T-helper 1 cell treated with Interleukin-12 subunit alpha and Interleukin-12 subunit beta and Interleukin-4 antibody, amounts not matched to agents 30 ng/mL and 1 ng/mL, for 36 hours (primary cell): ENCODE results near the gene BABAM2. TPM values are rescaled to one million over a fixed set of nuclear protein-coding genes. Genes with fewer than 3 reads are reported as not detected.
"Not testable (repeated sequence)": the region's sequence is repeated elsewhere in the genome, so short reads cannot be mapped to it uniquely, and the experiment has no call there.

Experiments
- intact Hi-C: fragments of 100-400 bp; cut with micrococcal nuclease; formaldehyde crosslinking; loops from one replicate; pipeline ENCODE4 v1.15.1; 2024
- total RNA-seq: library from RNA; stranded (reverse); gene quantifications from 2 replicates; pipeline ENCODE4 v1.2.3, GENCODE V29; 2022

Gene BABAM2
- total RNA-seq, 1 donor from 2014 or later, result 40.8 TPM

- intact Hi-C loops, result no loop called here
Observed at GRCh38 chr2:28362991-28363521, 472.5 kb downstream of the BABAM2 start.

GRCh38 chr2:28363686-28364280, 473.3 kb downstream of the BABAM2 start:
- intact Hi-C loops, result no loop called here

- intact Hi-C loops, result no loop called here
Observed at GRCh38 chr2:28364610-28365009, 474.1 kb downstream of the BABAM2 start.

- intact Hi-C loops, result no loop called here
Observed at GRCh38 chr2:28365158-28365557, 474.6 kb downstream of the BABAM2 start.

- intact Hi-C loops, result loop anchor here (1.0 kb wide), 1 partner anchor 8 kb away; no protein-coding TSS in a partner anchor
Observed at GRCh38 chr2:28366149-28366495, 475.6 kb downstream of the BABAM2 start.

- intact Hi-C loops, result loop anchor here (1.0 kb wide), 1 partner anchor 8 kb away; no protein-coding TSS in a partner anchor
Observed at GRCh38 chr2:28366496-28367282, 476.2 kb downstream of the BABAM2 start.

- intact Hi-C loops, result no loop called here
Observed at GRCh38 chr2:28367667-28368356, 477.3 kb downstream of the BABAM2 start.

- intact Hi-C loops, result no loop called here
Observed at GRCh38 chr2:28368357-28368798, 477.8 kb downstream of the BABAM2 start.

- intact Hi-C loops, result no loop called here
Observed at GRCh38 chr2:28369358-28369757, 478.8 kb downstream of the BABAM2 start.

GRCh38 chr2:28370354-28370753, 479.8 kb downstream of the BABAM2 start:
- intact Hi-C loops, result no loop called here

GRCh38 chr2:28371728-28372127, 481.2 kb downstream of the BABAM2 start:
- intact Hi-C loops, result not testable (repeated sequence)

GRCh38 chr2:28373854-28374253, 483.3 kb downstream of the BABAM2 start:
- intact Hi-C loops, result no loop called here

GRCh38 chr2:28374331-28374730, 483.8 kb downstream of the BABAM2 start:
- intact Hi-C loops, result no loop called here

- intact Hi-C loops, result no loop called here
Observed at GRCh38 chr2:28375236-28375635, 484.7 kb downstream of the BABAM2 start.

GRCh38 chr2:28375742-28376631, 485.5 kb downstream of the BABAM2 start:
- intact Hi-C loops, result no loop called here

- intact Hi-C loops, result no loop called here
Observed at GRCh38 chr2:28377195-28377816, 486.8 kb downstream of the BABAM2 start.

GRCh38 chr2:28377984-28378678, 487.6 kb downstream of the BABAM2 start:
- intact Hi-C loops, result no loop called here

GRCh38 chr2:28378679-28379584, 488.4 kb downstream of the BABAM2 start:
- intact Hi-C loops, result no loop called here

GRCh38 chr2:28380219-28380618, 489.7 kb downstream of the BABAM2 start:
- intact Hi-C loops, result no loop called here
